HG03432 (cell line): ENCODE measurements around the gene RBFOX1.

Source experiments
- ATAC-seq: cut with Tn5 transposase; IDR thresholded peaks from one replicate; pipeline ENCODE4 v1.9.1; 2021; ENCODE audit warnings: mild to moderate bottlenecking, moderate library complexity; ENCODE audit not compliant: unreplicated experiment

Gene RBFOX1

DNA sequence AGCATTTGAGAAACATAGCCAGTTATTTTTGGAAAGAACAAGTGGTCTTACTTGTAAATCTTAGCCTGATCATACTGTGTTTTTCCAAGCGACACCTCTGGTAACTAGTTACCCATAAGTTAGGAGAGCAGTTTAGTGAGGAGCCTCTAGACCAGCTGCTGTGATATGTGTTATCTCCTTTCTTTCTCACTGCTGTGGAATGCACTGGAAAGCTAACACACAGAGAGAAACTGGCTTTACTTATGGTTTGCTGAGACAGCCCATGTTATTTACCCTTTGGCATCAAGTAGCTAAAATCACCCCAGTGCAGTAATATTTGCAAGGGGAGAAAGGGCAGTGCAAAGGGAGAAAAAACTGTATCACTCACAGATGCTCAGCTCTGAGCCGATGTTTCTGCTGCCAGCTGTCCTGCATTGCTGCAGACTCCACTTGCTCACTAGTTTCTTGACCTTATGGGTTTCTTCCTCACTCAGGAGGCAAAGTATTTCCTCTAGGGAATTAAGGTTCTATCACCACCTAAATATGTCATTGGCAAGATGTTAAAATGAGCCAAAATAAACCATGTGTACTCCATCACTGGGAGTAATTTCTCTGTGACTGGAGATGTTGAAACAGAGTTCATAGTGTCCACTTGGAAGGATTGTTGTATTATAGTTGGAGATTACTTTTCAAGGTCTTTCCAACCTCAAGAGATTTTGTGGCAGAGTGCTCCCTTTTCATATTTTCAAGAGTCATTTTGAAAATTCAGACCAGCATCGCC lies 2.3 kb downstream of the RBFOX1 start:
- ATAC-seq, result no peak

DNA sequence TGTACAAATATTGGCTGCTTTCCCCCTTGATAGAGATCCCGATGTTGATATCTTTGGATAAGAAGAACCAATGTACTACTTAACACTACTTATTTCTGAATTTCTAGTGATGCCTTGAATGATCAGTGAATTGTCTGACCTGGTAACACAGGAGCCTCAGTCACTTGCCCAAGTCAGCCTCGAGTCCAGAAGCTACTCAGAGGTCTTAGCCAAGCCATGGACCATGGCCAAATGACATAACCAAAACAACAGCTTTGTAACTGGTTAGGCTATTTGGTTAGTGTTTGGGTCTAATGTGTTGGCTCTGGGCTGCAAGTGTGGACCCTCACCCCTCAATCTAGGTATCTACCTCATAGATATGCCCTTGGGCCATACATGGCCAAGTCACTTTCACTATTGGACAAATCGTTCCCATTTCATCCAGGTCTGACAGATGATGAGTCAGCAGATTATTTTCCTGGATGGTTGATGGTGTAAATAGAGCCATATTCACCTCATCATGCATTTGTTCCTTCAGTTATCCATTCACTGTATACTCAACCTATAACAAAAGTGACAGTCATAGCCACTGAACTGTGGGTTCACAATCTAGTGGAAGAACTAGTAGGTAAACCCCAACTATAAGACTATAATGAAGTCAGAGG lies 3.5 kb downstream of the RBFOX1 start:
- ATAC-seq, result no peak

DNA sequence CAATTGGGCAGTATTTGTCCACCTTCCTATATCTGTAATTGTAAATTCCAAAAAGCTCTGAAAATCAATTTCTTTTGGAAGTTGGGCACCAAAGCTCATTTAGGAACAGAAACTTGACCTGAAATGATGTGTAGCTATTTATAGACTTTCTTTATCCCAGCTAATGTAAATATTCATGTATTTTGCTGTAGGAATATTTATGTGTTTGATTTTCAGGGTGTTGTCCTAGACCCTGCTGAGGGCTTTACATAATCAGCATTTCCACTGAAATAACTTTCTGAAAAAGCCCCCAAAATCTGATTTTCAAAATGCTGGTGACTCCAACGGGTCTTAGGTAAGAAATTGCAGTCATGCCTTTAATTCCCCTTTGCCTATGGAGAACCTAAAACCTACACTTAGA lies 4.1 kb downstream of the RBFOX1 start:
- no peak for ATAC-seq

DNA sequence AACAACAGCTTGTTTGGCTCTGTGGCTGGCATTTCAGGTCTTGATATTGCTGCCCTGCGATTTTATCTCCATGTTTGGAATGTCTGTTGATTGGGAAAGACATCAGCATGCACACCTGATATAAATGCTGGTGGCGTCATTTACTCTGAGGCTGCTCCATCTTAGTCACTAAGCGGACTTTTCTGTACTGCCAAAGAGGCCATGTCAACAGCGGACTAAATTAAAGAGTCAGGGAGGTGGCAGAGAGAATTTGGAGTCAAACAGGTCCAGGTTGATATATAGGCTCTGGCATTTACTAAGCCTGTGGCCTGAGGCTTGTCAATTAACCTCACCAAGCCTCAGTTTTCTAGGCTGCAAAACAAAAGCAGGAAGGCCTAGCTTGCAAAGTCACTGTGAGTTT lies 6.2 kb downstream of the RBFOX1 start:
- no peak for ATAC-seq

DNA sequence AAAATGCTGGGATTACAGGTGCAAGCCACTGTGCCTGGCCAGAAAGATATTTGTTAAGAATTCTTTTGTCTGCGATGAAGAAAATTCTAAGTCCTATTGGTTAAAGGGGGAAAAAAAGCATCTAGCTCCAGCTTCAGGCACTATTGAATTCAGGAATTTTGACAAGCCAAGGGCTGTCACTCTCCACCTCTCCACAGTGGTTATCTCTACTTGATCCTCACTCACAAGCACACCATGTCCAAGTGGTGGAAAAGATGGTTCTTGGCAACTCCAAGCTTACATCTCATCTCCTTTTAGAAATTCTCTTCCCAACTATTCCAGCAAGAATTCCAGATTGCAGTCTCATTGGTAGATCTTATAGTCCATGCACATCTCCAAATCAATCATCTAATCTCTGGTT lies 7.1 kb downstream of the RBFOX1 start:
- ATAC-seq, result no peak

DNA sequence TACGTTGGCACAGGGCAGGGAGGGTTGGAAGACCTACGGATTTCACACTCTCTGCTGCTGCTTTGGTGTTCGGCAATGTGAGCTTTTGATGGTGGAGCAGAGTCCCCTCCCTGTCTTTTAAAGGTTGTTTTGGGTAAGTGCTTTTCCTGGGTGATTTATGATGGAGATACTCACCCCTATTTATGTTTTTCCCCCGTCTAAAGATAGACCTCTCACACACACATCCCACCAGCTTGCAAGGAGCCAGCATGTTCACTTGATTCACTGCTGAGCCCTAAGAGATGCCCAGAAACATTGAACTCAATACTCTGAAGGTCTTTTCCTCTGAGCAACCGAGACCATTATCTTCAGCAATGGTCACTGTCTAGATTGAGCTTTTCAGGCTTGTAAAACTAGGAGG lies 8.3 kb downstream of the RBFOX1 start:
- ATAC-seq, result no peak

DNA sequence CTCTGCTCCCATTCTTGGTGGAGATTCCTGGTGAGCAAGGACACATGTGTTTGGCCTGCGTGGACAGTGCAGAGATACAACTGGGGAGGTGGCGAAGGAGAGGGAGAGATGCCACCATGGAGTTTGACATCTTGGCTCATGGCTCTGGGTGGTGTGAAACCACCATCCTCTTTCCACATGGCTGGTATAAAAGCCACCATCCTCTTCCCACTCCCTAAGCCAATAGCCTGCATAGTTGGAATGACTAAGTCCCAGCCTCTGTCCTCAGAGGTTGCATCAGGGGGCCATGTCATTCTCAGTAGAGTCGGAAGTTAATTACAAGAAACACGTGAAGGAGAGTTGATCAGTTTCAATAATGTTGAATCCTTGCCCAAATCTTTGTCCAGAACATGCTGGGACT lies 10.0 kb downstream of the RBFOX1 start:
- no peak for ATAC-seq

DNA sequence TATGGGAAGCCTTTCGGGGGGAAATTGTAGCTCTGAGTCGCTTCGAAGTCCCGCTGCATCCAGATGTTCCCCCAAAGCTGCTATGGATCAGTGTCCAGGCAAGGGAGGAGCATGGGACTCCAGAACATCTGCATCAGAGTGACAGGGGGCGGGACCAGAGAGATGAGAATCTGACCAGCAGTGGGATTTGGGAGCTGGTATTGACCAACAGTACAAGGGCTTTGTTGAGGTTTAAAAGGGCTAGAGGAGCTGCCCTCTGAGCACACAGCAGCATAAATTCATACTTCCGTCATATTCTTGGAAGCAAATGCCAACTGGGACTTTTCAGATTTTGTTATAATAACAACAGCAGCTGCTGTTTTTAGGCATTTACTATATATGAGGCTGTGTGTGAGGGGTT lies 10.6 kb downstream of the RBFOX1 start:
- ATAC-seq, result no peak

DNA sequence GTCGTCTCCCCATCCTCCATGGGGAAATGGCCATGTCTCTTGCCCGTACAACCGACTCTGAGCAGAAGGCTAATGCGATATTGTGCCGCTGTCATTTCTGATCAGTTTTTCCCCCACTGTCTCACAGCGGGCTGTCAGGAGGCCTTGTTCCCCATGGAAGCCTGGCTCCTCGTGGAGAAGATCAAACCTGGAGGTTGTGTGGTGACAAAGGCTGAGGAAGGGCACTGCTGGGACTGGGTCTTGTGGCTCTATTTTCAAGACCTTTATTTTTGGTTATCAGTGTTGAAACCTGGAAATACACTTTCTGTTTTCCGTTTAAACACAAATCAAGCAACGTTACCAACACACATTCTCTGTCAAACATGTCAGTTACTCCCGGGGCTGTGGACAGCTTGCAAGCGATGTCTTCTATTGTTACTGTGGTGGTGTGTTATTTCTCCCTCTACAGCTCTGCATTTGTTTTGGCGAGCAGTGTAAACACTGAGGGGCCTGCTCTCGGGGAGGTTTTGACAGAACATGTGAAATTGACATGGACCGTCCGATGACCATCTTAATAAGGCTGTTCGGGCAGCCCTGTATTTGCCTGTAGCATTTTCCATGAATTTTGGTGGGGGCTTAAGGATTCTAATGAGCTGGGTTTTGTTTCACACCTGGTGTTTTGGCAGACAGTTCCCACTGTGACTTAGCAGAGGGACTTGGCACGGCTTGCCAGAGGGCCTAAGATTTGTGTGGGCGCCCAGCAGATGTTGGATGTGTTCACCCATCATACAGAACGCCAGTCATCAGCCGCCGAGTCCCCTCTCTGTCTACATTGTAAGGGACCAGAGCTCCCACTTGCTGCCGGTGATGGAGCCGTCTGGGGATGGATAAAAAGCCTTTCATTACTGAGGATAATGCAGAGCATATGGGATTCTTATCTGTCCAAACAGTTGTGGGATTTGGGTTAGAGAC lies 12.5 kb downstream of the RBFOX1 start:
- no peak for ATAC-seq

DNA sequence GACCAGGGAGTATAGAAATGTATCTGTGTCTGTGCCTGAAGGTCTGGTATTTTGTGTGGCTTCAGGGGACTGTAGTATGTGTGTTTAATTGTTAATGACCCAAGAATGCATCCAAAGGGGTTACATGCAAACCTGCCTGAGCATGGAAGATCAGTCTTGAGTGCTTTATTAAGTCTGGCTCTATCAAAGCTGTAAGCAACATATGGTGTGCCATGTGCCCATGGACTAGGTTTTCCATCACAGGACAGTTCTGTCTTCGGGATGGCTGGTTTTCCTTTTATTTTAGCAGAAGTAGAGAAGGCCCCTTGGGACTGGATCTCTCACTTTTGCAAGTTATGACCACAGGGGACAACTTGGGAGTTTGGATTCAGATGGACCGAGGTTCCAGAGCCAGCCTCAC lies 18.2 kb downstream of the RBFOX1 start:
- ATAC-seq, result no peak

DNA sequence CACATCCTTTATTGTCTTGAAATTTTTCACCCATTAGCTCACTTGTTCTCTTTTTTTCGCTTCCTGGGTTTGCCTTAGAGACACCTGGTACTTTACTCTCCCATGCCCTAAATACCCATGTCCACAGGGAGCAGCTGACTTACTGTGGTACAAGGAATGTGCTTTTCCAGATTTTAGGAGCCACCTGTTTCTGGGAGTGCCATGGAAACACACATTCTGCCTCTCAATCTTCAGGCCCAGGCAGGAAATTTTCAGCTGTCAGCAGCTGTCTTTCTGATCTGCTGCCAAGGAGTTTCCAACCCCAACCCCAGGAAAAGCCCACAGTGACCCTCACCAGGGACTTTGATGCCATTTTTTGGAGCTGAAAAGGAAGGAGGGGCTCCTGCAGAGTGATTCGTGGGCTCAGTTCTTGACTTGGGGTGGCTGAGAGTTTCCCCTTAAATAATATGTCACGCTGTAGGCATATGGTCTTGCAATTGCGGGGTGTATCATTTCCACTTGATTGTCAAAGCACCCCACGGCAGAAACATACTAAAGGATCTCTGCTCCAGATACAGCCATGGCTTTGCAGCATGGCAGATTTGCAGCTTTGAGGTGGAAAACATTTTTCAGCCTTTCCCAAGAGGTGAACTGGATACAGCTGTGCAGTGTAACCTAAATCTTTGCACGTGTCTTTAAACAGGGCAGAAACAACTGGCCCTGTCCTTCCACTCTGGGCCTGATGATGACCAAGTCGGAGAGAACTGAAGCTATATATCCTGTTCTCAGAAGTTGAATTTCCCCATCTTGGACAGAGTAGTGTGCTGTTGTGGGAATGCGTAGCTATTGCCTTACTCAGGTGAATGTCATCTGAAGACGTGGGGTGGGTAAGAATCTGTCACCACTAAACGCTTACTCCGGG lies 19.2 kb downstream of the RBFOX1 start:
- no peak for ATAC-seq

DNA sequence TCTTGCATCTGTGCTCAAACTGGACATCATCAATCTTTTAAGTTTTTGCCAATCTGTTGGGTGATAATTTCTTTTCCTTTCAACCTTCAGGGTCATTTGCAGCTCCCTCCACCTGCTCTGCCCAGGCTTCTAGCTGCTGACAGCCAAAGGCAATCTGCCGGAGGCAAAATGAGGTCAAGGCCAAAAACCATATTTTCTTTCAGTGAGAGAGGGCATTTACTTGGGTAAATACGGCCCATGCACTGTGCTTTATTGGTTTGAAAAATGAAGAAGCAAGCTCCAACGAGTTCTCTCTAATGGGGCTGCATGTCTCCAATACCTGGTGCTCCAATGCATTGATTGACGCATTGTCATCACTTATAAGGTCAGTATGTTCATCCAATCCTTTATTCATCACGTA lies 23.1 kb downstream of the RBFOX1 start:
- no peak for ATAC-seq

DNA sequence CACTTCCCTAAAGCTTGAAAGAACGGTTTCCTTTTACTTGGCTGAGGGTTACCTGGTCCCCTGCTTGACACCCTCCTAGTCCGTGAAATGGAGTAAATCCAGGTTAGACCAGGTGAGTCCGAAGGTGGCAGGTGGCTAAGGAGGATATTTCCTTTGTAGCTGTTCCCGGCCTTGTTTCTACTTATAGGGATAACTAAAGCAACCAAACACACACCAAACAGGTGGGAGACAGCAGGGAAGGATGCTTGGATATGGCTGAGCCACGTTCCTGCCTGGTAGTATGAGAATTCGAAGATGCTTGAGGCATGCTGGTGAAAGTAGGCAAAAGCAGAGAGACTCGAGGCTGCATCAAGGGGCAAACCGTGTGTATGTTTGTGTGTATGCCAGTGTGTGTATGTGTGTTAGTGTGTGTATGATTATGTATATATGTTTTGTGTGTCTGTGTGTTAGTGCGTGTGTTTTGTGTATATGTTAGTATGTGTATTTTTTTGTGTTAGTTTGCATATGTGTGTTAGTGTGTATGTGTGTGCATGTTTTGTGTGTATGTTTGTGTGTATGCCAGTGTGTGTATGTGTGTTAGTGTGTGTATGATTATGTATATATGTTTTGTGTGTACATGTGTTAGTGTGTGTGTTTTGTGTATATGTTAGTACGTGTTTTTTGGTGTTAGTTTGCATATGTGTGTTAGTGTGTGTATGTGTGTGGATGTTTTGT lies 28.9 kb downstream of the RBFOX1 start:
- ATAC-seq, result no peak

DNA sequence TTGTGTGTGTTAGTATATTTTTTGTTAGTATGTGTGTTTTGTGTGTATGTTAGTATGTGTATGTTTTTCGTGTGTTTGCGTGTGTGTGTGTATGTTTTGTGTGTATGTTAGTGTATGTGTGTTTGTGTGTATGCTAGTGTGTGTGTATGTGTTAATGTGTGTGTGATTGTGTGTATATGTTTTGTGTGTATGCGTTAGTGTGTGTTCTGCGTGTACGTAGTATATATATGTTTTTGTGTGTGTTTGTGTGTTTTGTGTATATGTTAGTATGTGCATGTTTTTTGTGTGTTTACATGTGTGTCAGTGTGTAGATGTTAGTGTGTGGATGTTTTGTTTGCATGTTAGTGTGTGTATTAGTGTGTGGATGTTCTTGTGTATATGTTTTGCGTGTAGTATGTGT lies 29.6 kb downstream of the RBFOX1 start:
- ATAC-seq, result no peak

DNA sequence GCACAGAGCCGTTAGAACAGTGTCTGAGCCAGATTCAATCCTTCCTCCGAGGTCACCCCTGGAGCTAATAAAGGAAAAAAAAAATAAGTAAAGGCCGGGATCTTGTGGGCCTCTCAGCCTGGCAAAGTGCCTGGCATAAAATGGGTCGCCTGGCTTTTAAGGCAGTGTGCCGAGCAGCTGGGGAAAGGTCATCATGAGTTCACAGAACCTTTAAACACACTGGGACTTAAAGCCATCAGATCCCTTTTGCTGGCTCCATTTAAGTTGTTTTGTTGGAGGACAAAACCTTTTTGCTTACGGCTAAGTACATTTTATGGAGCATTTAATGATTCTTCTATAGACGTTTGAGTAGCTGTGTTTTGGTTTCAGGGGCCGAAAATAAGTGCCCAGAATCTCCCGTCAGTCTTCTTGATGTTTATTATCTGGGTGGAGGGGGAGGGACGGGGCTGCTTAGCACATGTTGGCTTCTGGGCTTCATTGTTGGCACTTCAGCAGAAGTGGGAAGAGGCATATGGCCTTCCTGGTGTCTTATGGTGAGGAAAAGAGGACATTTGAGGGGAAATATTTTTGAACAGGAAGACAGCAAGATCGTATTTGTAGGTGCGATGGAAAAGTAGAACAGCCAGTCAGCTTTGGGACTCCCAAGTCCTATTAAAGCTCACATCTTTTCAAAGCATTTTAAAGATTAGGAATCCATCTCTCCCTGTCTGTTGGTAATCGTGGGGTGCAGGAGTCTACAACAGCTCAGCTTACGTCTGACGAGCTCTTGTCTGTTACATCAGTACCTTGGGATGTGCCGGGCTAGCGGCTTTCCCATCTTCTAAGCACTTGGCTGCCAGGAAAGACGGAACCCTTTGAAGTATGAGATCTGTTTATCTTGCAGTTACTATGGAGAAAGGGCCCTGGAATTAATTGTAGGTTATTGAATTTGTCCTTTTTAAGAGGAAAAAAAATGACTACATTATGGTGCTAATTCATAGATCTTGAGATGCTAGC lies 31.1 kb downstream of the RBFOX1 start:
- ATAC-seq, result no peak

DNA sequence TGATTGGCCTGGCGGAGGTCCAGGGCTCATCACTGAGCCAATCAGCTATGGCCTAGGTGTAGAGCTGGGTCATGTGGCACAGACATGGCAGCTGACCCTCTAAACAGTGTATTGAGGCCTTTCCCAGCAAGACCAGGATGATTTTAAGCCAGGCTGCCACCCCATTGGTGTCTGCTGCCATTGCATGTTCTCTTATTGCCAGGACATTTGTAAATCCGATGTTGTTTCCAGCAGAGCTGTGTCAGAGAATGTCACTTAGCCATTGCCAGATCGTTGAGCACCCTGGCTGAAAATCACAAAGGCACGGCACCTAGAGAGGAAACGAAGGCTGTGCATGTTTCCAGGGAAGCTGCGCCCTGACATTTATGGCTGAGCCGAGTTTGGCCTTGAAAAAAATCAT lies 33.4 kb downstream of the RBFOX1 start:
- ATAC-seq, result no peak

DNA sequence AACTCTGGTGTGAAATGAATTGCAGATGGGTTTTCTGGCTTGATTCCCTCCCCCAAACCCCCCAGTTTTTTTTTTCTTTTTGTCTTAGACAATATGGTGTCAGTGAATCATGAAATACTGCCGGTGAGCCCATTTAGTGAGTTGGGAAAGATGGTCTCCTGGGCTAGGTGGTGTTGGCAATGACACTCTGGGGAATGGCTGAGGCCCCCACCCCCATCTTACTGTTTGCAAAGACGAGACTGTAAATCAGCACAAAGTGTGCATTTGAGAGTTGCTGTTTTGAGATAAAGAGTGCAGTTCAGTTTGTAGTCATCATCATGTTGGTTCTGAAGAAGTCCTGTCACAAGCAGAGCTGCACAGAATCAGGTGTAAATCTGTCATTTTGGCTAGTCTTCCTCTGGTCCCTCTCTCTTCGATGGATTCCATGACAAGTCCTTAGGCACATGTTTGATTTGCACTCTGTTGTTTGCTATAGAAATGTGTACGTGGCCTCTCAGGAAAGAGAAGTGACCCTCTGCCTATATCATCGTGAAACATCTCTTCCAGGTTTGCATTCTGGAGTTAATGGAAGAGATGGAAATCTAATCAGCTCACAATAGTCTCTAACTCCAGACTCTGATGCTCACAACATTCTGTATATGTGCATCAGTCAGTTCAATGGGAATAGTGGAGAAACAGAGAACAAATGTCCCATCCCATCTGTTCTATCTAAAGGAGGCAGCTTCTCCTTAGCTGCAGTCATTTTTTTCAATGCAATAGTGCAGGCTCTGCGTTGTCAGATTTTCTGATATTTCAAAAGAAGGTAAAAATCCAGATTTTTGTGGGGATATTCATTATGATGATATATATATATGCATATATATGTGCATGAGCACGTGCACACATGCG lies 34.6 kb downstream of the RBFOX1 start:
- ATAC-seq, result no peak

DNA sequence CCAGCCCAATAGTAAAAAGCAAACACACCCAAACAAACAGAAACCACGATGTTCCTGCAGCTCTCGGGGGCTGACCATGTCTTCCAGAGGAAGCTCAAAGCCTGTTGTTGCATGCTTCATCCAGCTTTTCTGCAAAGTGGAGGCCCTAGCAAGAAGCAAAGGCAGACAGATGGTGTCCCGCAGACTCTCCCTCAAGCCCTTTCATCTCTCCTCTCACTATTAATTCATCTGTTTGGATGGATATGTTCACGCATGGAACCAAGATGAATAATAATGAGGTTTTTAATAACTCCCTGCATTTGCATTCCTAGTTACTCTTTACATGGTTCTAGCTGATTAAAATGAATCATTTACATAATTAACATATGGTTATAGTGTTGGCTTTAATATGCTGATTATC lies 36.6 kb downstream of the RBFOX1 start:
- no peak for ATAC-seq
